ENCODE data around the gene SLC17A2.

The SLC17A2 gene

DNA sequence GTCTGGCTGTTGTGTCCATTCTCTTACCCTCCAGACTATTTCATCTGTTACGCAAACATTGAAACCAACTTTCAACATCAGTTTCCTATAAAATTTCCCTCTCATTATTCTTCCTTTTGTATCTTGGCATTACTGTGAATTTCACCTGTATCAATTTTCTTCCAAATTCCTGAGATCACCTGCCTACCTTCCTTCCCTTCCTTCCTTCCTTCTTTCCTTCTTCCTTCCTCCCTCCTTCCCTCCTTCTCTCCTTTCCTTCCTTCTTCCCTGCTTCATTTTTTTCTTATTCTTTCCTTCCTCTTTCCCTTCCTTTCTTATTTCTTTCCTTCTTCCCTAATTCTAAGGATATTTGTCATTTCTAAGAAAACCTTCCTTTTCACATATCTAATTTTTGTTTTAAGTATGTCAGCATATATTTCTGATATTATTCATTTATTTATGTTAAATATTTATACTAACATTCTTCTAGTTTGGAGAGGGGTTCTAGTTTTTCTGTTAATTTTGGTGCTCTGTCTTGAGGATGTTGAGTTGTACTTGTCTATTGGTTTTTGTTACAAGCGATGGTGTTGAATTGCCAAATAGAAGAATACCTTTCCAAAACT lies 51.7 kb downstream of the SLC17A2 start:
- no peak for DNase-seq

DNA sequence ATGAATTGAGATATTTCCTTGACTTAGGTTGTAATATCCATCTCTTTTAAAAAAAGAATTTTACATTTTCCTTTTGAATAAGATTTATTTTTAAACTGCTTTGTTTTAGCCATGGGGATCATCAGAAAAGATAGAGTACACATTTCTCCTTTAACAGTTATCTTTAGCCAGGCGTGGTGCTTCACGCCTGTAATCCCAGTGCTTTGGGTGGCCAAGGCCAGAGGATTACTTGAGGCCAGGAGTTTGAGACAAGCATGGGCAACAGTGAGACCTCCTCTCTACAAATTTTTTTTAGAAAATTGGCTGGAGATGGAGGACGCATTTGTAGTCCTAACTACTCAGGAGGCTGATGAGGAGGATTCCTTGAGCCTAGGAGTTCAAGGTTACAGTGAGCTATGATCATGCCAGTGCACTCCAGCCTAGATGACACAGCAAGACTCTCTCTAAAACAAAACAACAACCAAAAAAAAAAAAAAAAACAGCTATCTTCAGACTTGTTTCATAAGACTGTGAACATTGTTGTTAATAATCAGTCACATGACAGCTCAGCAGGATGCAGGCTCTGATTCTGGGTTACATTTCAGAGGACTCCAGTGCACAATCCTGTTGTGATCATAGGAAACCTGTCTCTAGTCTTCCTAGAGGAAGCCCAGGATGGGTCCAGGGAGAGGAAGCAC lies 54.4 kb downstream of the SLC17A2 start:
- DNase-seq = no peak

DNA sequence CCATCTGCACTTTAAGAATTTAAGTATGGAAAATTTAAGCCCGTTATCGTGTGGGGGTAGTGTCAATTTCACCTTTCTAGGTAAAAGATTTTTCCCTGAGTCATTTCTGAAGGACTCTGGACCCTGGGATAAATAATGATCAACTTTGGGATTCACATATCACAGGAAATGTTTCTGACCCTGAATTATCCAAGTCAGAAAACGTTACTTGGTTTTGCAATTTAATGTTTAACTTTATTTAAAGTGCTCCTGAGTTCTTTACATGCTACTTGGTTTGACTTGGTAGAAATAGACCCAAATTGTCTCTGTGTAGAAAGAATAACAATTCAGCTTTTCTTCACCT lies 55.0 kb downstream of the SLC17A2 start:
- no peak for DNase-seq

DNA sequence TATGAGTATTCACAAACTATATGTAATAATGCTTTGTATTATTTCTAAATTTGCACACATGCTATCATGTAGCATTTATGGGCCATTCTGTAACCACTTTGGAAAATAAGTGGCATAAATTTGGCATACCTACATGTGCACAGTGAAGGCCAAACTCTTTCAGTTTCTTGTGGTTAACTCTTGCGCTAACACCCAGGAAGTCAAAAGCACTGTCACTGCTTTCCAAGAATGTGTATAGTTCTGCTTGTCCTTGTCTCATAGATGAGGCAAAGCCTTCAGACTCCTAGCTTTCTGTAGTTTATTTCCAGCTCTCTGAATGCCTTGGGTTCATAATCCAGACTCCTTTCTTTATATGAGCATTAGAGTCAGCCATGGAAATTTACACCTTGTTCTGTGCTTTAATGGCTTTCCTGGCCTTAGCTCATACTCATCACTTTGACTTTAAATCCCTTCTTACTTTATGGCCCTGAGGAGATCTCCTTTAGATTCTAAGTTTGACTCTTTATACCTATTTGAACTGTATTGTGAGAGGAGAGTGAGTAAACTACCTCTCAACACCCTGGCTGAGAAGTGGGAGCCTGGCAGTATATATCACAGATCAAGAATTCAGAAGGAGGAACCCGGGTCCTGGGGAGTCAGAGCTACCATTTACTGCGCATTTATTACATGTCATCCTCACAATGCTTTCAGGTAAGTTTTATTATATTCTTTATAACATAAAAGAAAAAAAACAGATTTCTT lies 55.5 kb downstream of the SLC17A2 start:
- DNase-seq = no peak

DNA sequence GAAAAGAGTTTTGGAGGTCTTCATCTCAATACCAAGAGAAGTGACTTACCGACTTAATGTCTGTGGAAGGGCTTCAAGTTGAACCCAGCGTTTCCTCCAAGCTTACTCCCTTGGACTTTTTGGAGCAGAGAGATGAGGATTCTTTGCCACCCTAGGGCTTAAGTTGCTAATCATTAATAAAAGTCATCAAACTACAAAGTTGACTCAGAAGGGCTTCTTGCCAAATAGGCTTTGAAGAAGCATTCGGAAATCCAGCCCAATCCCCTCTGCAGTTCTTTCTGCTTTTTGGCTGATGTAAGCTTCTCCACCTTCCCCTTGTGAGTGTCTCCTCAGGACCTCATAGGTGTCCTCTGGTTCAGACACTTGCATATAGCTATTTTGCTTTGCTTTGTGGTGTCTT lies 56.4 kb downstream of the SLC17A2 start, which contains the start of gene SLC17A3:
Gene SLC17A3, minus strand, starts transcription at position 126 of the 400 bp plus-strand sequence. CDS start 5,856 bp downstream, outside the sequence.
- DNase-seq = no peak

DNA sequence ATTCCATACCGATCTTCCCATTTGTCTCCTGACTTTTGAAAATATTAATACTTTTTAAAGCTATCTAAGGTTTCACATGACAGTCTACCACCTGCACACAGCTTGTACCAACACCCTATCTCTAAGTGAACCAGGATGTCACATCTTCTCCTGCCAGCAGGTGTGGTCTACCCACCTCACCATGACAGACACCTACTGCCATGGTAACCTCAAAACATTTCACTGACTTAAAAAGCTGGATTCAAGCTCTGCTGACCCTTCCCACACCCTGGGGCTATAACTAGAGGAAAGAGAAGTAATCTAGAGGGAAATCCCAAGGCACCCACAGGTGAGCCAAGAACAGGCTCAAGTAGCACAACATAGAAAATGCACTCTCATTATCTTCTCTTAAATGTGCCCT lies 57.7 kb downstream of the SLC17A2 start:
- no peak for DNase-seq

DNA sequence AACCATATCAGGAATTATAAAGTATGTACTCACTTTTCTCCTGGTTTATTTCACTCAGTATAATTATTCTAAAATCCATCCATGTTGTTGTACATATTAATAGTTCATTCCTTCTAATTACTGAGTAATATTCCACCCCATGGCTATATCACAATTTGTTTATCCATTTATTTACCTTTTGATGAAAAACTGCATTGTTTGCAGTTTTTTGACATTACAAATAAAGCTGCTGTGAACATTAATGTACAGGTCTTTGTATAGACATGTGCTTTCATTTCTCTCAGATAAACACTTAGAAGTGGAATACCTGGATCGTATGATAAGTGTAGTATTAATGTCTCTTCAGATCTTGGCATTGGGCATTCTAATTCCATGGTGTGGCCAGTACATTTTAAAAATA lies 60.7 kb downstream of the SLC17A2 start:
- DNase-seq = no peak

DNA sequence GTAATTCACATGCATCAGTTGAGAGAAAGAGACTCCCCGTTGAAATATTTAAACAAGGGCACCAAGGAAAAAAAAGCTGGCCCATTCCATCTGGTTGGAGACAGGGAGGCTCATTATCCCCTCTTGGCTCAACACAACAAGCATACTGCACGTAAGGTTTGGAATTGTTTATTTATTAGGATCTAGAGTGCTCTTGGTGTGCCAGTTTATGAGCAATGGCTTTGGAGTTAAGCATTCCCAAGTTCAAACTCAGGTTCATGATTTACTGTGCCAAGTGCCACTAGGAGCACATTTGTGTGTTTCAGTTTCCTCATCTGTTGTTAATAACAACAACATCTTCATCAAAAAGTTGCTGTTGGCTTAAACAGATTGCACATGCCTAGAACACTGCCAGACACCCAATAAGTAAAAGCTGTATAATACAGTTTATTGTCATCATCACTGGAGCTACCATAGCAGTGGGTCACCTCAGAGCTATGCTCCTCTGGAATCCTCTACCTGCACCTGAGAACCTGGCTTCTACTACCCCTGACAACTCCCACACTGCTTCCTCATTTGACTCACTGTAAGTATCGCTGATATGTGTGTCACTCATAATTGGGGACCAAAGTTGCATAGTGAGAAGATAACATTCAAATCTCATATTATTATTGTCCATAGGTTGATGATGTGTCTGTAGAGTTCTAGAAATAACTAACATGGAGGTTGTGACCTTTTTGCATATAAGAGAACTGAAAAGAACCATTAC lies 61.9 kb downstream of the SLC17A2 start:
- no peak for DNase-seq

DNA sequence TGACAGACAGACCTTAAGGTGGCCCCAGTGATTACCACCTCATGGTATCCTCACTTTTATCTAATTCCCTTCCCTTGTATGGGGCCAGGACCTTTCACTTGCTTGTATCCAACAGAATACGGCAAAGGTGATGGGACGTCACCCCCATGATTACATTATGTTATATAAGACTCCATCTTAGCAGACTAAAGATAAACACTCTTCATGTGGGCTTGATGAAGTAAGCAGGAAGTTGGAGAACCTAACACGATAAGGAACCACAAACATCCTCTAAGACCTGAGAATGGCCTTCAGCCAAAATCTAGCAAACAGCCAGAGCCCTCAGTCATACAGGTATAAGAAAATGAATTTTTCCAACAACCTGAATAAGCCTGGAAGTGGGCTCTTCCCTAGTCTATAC lies 64.5 kb downstream of the SLC17A2 start:
- DNase-seq = no peak

DNA sequence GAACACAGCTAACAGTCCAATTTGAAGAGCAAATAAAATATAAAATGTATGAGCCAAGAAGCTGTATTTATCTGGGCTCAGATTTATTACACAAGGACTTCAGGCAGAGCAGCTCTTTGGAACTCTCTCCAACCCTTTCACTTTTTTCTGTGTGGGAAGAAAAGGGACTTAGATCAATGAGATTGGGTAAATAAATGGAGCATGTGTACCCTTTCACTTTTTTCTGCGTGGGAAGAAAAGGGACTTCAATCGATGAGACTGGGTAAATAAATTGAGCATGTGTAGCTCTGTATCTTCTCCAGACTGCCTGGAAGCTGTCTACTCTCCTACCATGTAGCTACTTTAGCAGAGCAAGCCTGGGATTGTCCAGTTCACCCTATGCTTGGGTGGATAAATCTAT lies 67.1 kb downstream of the SLC17A2 start:
- no peak for DNase-seq
